Smooth muscle cell (in vitro differentiated cells): Measurements from ENCODE around the gene HS3ST3A1. TPM values are rescaled to one million over a fixed set of nuclear protein-coding genes. Genes with fewer than 3 reads are reported as not detected.

ENCODE experiments used
- DNase-seq: peaks from one replicate; lab custom pipeline; 2025; ENCODE audit not compliant: unreplicated experiment; lab: John Stamatoyannopoulos, UW
- H2AFZ ChIP-seq: fragments of 200-600 bp; sonication (generic); 2 replicates; pipeline ENCODE4 v1.6.0; 2016; ENCODE audit warnings: antibody characterized with exemption, low read depth, mild to moderate bottlenecking
- H3F3A ChIP-seq: fragments of 200-600 bp; sonication (generic); 2 replicates; pipeline ENCODE4 v1.6.0; 2017; ENCODE audit warnings: antibody characterized with exemption, low read depth
- H3K27ac ChIP-seq: fragments of 200-600 bp; sonication (generic); 2 replicates; pipeline ENCODE4 v1.5.1; 2016; ENCODE audit warnings: low read depth, mild to moderate bottlenecking
- H3K27me3 ChIP-seq: fragments of 200-600 bp; sonication (generic); 2 replicates; pipeline ENCODE4 v1.6.1; 2016; ENCODE audit warnings: low read depth, mild to moderate bottlenecking
- H3K36me3 ChIP-seq: fragments of 200-600 bp; sonication (generic); 2 replicates; pipeline ENCODE4 v1.5.1; 2016; ENCODE audit warnings: low read depth
- H3K4me1 ChIP-seq: fragments of 200-600 bp; sonication (generic); 2 replicates; pipeline ENCODE4 v1.5.1; 2016; ENCODE audit warnings: low read depth
- H3K4me2 ChIP-seq: fragments of 200-600 bp; sonication (generic); 2 replicates; pipeline ENCODE4 v1.6.0; 2016; ENCODE audit warnings: mild to moderate bottlenecking
- H3K4me3 ChIP-seq: fragments of 200-600 bp; sonication (generic); 2 replicates; pipeline ENCODE4 v1.5.1; 2016; ENCODE audit warnings: mild to moderate bottlenecking
- H3K79me2 ChIP-seq: fragments of 200-600 bp; sonication (generic); 2 replicates; pipeline ENCODE4 v1.6.0; 2016; ENCODE audit warnings: low read depth, mild to moderate bottlenecking
- H3K9ac ChIP-seq: fragments of 200-600 bp; sonication (generic); 2 replicates; pipeline ENCODE4 v1.6.0; 2016; ENCODE audit warnings: low read depth
- H3K9me3 ChIP-seq: fragments of 200-600 bp; sonication (generic); replicated peaks from 2 replicates; pipeline ENCODE4 v1.5.1; 2016; ENCODE audit warnings: low read depth
- H4K20me1 ChIP-seq: fragments of 200-600 bp; sonication (generic); 2 replicates; pipeline ENCODE4 v1.6.0; 2016; ENCODE audit warnings: low read depth
- CTCF ChIP-seq: fragments of 200-600 bp; sonication (generic); IDR thresholded peaks from 2 replicates; pipeline ENCODE4 v1.5.1; 2017; ENCODE audit warnings: borderline replicate concordance, mild to moderate bottlenecking, antibody characterized with exemption; ENCODE audit not compliant: insufficient read depth, poor library complexity, severe bottlenecking
- whole genome bisulfite sequencing: methylation state at CpG from one replicate; pipeline ENCODE4 v1.1.7; 2016; ENCODE audit warnings: low lambda C conversion rate; 5-methylcytosine and 5-hydroxymethylcytosine counted together
- polyA plus RNA-seq: library from polyadenylated mRNA; unstranded; fragments of >200 nt; fragmentation: Nextera tagmentation; extraction: Ambion mirVana; gene quantifications from 2 replicates; pipeline ENCODE4 v1.2.1, GENCODE V29; 2016
- total RNA-seq: library from RNA; depleted of rRNA; stranded (reverse); fragments of >200 nt; gene quantifications from 2 replicates; pipeline ENCODE4 v1.2.3, GENCODE V29; 2014

HS3ST3A1 gene
- total and polyA plus RNA-seq, 2 experiments from 2014 or later, result 19.5 to 25.1 TPM

GRCh38 chr17:13541032-13541480 lies 60.7 kb downstream of the HS3ST3A1 start:
- peak overlapping the region; percentile 76 for H3K4me2 ChIP-seq
- H2AFZ ChIP-seq, result no peak overlapping the region
- H3K79me2 ChIP-seq, result peaks cover 1% of the 10 kb centered on the region
- peak overlapping the region; percentile 73 for H3K9ac ChIP-seq
- H3K9me3 ChIP-seq, result no peaks in the 10 kb centered on the region
- TF ChIP-seq CTCF, result no peak
- no peaks in the 10 kb centered on the region for H4K20me1 ChIP-seq
- no peak overlapping the region for H3K4me3 ChIP-seq
- peaks cover 20% of the 10 kb centered on the region for H3K4me1 ChIP-seq
- H3F3A ChIP-seq, result peaks cover 9% of the 10 kb centered on the region
- DNase-seq, result no peak
- WGBS, result 27% methylated on average over 2 of the region's 2 CpGs
- H3K36me3 ChIP-seq, result no peaks in the 10 kb centered on the region
- H3K27me3 ChIP-seq, result no peaks in the 10 kb centered on the region
- H3K27ac ChIP-seq, result peak overlapping the region; percentile 91

GRCh38 chr17:13540546-13540945 lies 61.2 kb downstream of the HS3ST3A1 start:
- peaks cover 9% of the 10 kb centered on the region for H3F3A ChIP-seq
- no peak overlapping the region for H2AFZ ChIP-seq
- H3K4me2 ChIP-seq, result peak overlapping the region; percentile 76
- no peak for DNase-seq
- H3K79me2 ChIP-seq, result peaks cover 5% of the 10 kb centered on the region
- H3K4me3 ChIP-seq, result no peak overlapping the region
- peak overlapping the region; percentile 73 for H3K9ac ChIP-seq
- H3K27ac ChIP-seq, result peak overlapping the region; percentile 91
- no peaks in the 10 kb centered on the region for H3K9me3 ChIP-seq
- TF ChIP-seq CTCF, result no peak
- 18% methylated on average over 2 of the region's 2 CpGs for WGBS
- no peaks in the 10 kb centered on the region for H4K20me1 ChIP-seq
- H3K36me3 ChIP-seq, result no peaks in the 10 kb centered on the region
- H3K4me1 ChIP-seq, result peaks cover 20% of the 10 kb centered on the region
- no peaks in the 10 kb centered on the region for H3K27me3 ChIP-seq

GRCh38 chr17:13539421-13539820 lies 62.3 kb downstream of the HS3ST3A1 start:
- no peaks in the 10 kb centered on the region for H3K27me3 ChIP-seq
- no peak for TF ChIP-seq CTCF
- H3K79me2 ChIP-seq, result peaks cover 5% of the 10 kb centered on the region
- H3K36me3 ChIP-seq, result no peaks in the 10 kb centered on the region
- peak overlapping the region; percentile 91 for H3K27ac ChIP-seq
- H3K4me3 ChIP-seq, result no peak overlapping the region
- peaks cover 4% of the 10 kb centered on the region for H3F3A ChIP-seq
- no peaks in the 10 kb centered on the region for H4K20me1 ChIP-seq
- H3K4me1 ChIP-seq, result peaks cover 13% of the 10 kb centered on the region
- H2AFZ ChIP-seq, result no peak overlapping the region
- no peak overlapping the region for H3K4me2 ChIP-seq
- DNase-seq, result no peak
- peaks cover 4% of the 10 kb centered on the region for H3K9me3 ChIP-seq
- WGBS, result 94% methylated on average over 5 of the region's 5 CpGs
- H3K9ac ChIP-seq, result no peak overlapping the region

GRCh38 chr17:13538841-13539411 lies 62.8 kb downstream of the HS3ST3A1 start:
- Histone ChIP-seq H3K9me3 (peaks cover 4% of the 10 kb centered on the region), H3K27me3 (no peaks in the 10 kb centered on the region), H3K4me1 (peaks cover 10% of the 10 kb centered on the region), H3K4me3 (no peak overlapping the region), H2AFZ (no peak overlapping the region), H3K27ac (peak overlapping the region; percentile 91), H3K36me3 (no peaks in the 10 kb centered on the region), H3F3A (peaks cover 4% of the 10 kb centered on the region), H3K9ac (no peak overlapping the region), H3K79me2 (peaks cover 8% of the 10 kb centered on the region), H4K20me1 (no peaks in the 10 kb centered on the region), H3K4me2 (no peak overlapping the region)
- 83% methylated on average over 4 of the region's 4 CpGs for WGBS
- no peak for TF ChIP-seq CTCF
- no peak for DNase-seq
